Fibroblast of lung (primary cell): Measurements from ENCODE around the gene RARRES2. TPM values are rescaled to one million over a fixed set of nuclear protein-coding genes. Genes with fewer than 3 reads are reported as not detected.

ENCODE experiments used
- DNase-seq, 2 donors: peaks; one replicate each; pipeline versions ENCODE4 v3.0.0 to v3.0.0-alpha.2; 2010; ENCODE audit warnings: low read depth in 2 of 2
- H2AFZ ChIP-seq: 2 replicates; pipeline ENCODE4 v1.5.1; 2012; ENCODE audit warnings: low read length, control low read depth, inconsistent platforms
- H3K27ac ChIP-seq: 2 replicates; pipeline ENCODE4 v1.5.1; 2011; ENCODE audit warnings: low read length, control low read depth; ENCODE audit not compliant: insufficient read depth
- H3K27me3 ChIP-seq: 2 replicates; pipeline ENCODE4 v1.5.1; 2011; ENCODE audit warnings: mild to moderate bottlenecking, low read length; ENCODE audit not compliant: control insufficient read depth, insufficient read depth
- H3K36me3 ChIP-seq: 2 replicates; pipeline ENCODE4 v1.5.1; 2011; ENCODE audit warnings: low read length; ENCODE audit not compliant: control insufficient read depth, insufficient read depth
- H3K4me1 ChIP-seq: 2 replicates; pipeline ENCODE4 v1.5.1; 2011; ENCODE audit warnings: low read length; ENCODE audit not compliant: control insufficient read depth, insufficient read depth; ENCODE audit errors: extremely low read depth
- H3K4me2 ChIP-seq: 2 replicates; pipeline ENCODE4 v1.5.1; 2011; ENCODE audit warnings: low read length, control low read depth; ENCODE audit not compliant: insufficient read depth; ENCODE audit errors: extremely low read depth
- H3K4me3 ChIP-seq, 4 experiments: fragments of 200-600 bp in 1 of 4; sonication (generic) in 1 of 4; replicated peaks in 1 of 4; 2 replicates each; pipeline ENCODE4 v1.5.1; 2011 to 2016; ENCODE audit warnings: low read length in 4 of 4, low read depth in 3 of 4, mild to moderate bottlenecking in 3 of 4, control low read depth in 2 of 4, inconsistent platforms in 1 of 4, mixed read lengths in 1 of 4; ENCODE audit not compliant: insufficient read depth in 1 of 4; ENCODE audit errors: control extremely low read depth in 1 of 4
- H3K79me2 ChIP-seq: 2 replicates; pipeline ENCODE4 v1.5.1; 2012; ENCODE audit warnings: mild to moderate bottlenecking, low read length, inconsistent platforms; ENCODE audit not compliant: control insufficient read depth, insufficient read depth
- H3K9ac ChIP-seq: 2 replicates; pipeline ENCODE4 v1.5.1; 2011; ENCODE audit warnings: mild to moderate bottlenecking, low read length, control low read depth; ENCODE audit not compliant: insufficient read depth
- H3K9me3 ChIP-seq: 2 replicates; pipeline ENCODE4 v1.5.1; 2012; ENCODE audit warnings: low read depth, low read length; ENCODE audit not compliant: control insufficient read depth, insufficient read depth
- H4K20me1 ChIP-seq: 2 replicates; pipeline ENCODE4 v1.5.1; 2011; ENCODE audit warnings: low read length; ENCODE audit not compliant: control insufficient read depth, insufficient read depth; ENCODE audit errors: extremely low read depth
- CTCF ChIP-seq, 2 donors: IDR thresholded peaks in 1 of 2; conservative IDR thresholded peaks in 1 of 2; 1 replicate in 1 of 2; 2 replicates in 1 of 2; pipeline ENCODE4 v1.5.1; 2011 to 2012; ENCODE audit warnings: low read length in 2 of 2, control low read depth in 1 of 2, inconsistent platforms in 1 of 2, low read depth in 1 of 2, mild to moderate bottlenecking in 1 of 2
- EZH2 ChIP-seq: IDR thresholded peaks from 2 replicates; pipeline ENCODE4 v1.5.1; 2012; ENCODE audit warnings: low read length, control low read depth, mild to moderate bottlenecking; ENCODE audit errors: missing control alignments
- polyA plus RNA-seq, 2 donors: library from polyadenylated mRNA; depleted of rRNA in 1 of 2; stranded (reverse) in 1 of 2; unstranded in 1 of 2; fragments of >200 nt; gene quantifications; 2 replicates each; pipeline ENCODE4 v1.2.1, GENCODE V29; 2011 to 2012; ENCODE audit warnings: missing spikeins in 1 of 2
- total RNA-seq: library from RNA; depleted of rRNA; stranded (reverse); fragments of >200 nt; gene quantifications from 2 replicates; pipeline ENCODE4 v1.2.1, GENCODE V29; 2014

RARRES2 gene
- total and polyA plus RNA-seq, 2 donors (not counting 1 experiment from before 2014, with no cell fraction given), result 65.6 to 67.0 TPM

- DNase-seq, result peak; percentile 68 to 77
- Histone ChIP-seq H3K4me1 (no peaks in the 10 kb centered on the region), H3K9me3 (no peaks in the 10 kb centered on the region), H3K79me2 (no peaks in the 10 kb centered on the region), H2AFZ (no peak overlapping the region), H3K9ac (no peak overlapping the region), H3K36me3 (no peaks in the 10 kb centered on the region), H4K20me1 (no peaks in the 10 kb centered on the region), H3K4me2 (no peak overlapping the region), H3K4me3 (no peak overlapping the region), H3K27me3 (no peaks in the 10 kb centered on the region), H3K27ac (no peak overlapping the region)
- TF ChIP-seq EZH2 (no peak), CTCF (conservative IDR thresholded peaks at IDR 0.05 in 1 of 2, IDR thresholded peaks at IDR 0.05 in 1 of 2; ENCODE audit: low read depth in 1 of 2, low read length in 2 of 2) (no peak)
These were observed 16.3 kb downstream of the RARRES2 start for GRCh38 chr7:150325110-150325611.

- Histone ChIP-seq H3K9ac (no peak overlapping the region), H2AFZ (no peak overlapping the region), H4K20me1 (no peaks in the 10 kb centered on the region), H3K27me3 (no peaks in the 10 kb centered on the region), H3K4me1 (no peaks in the 10 kb centered on the region), H3K9me3 (no peaks in the 10 kb centered on the region), H3K79me2 (no peaks in the 10 kb centered on the region), H3K27ac (no peak overlapping the region), H3K4me3 (peak overlapping the region in 1 of 4 experiments; percentile 52), H3K36me3 (no peaks in the 10 kb centered on the region), H3K4me2 (no peak overlapping the region)
- no peak for TF ChIP-seq EZH2
- TF ChIP-seq CTCF (conservative IDR thresholded peaks at IDR 0.05 in 1 of 2, IDR thresholded peaks at IDR 0.05 in 1 of 2; ENCODE audit: low read depth in 1 of 2, low read length in 2 of 2), result no peak
- peak in 1 of 2 donors; percentile 65 for DNase-seq
These were observed 17.0 kb downstream of the RARRES2 start for GRCh38 chr7:150324373-150324961.

- H2AFZ ChIP-seq, result no peak overlapping the region
These were observed 17.6 kb downstream of the RARRES2 start for GRCh38 chr7:150323682-150324372.

More at GRCh38 chr7:150323682-150324372, 17.6 kb downstream of the RARRES2 start:
- Histone ChIP-seq H3K36me3 (no peaks in the 10 kb centered on the region), H3K79me2 (no peaks in the 10 kb centered on the region), H3K27ac (no peak overlapping the region), H3K9ac (no peak overlapping the region), H3K4me2 (no peak overlapping the region), H3K4me1 (no peaks in the 10 kb centered on the region), H3K4me3 (peak overlapping the region in 1 of 4 experiments; percentile 52), H3K9me3 (no peaks in the 10 kb centered on the region), H4K20me1 (no peaks in the 10 kb centered on the region), H3K27me3 (no peaks in the 10 kb centered on the region)
- TF ChIP-seq EZH2 (no peak), CTCF (conservative IDR thresholded peaks at IDR 0.05 in 1 of 2, IDR thresholded peaks at IDR 0.05 in 1 of 2; ENCODE audit: low read depth in 1 of 2, low read length in 2 of 2) (no peak)
- DNase-seq, result peak in 1 of 2 donors; percentile 12
